M059J (cell line): Measurements from ENCODE around the gene ASAP2. TPM values are rescaled to one million over a fixed set of nuclear protein-coding genes. Genes with fewer than 3 reads are reported as not detected.

Experiments
- DNase-seq: peaks from one replicate; pipeline ENCODE4 v3.0.0-alpha.2; 2012; ENCODE audit warnings: low read depth
- total RNA-seq: library from RNA; depleted of rRNA; stranded (reverse); fragments of >200 nt; shearing (Covaris generic); gene quantifications from 2 replicates; pipeline ENCODE4 v1.2.3, GENCODE V29; 2014

Gene ASAP2
- total RNA-seq, 1 experiment from 2014 or later = 17.2 TPM

GRCh38 chr2:9274701-9275343 lies 68.2 kb downstream of the ASAP2 start:
- no peak for DNase-seq

GRCh38 chr2:9275399-9275798 lies 68.8 kb downstream of the ASAP2 start:
- no peak for DNase-seq

- no peak for DNase-seq
Observed at GRCh38 chr2:9276074-9276473, 69.5 kb downstream of the ASAP2 start.

GRCh38 chr2:9276901-9277451 lies 70.4 kb downstream of the ASAP2 start:
- DNase-seq = no peak

GRCh38 chr2:9278439-9278838 lies 71.8 kb downstream of the ASAP2 start:
- no peak for DNase-seq

GRCh38 chr2:9279426-9279825 lies 72.8 kb downstream of the ASAP2 start:
- no peak for DNase-seq

- DNase-seq = no peak
Observed at GRCh38 chr2:9280224-9280623, 73.6 kb downstream of the ASAP2 start.

- no peak for DNase-seq
Observed at GRCh38 chr2:9281145-9281544, 74.5 kb downstream of the ASAP2 start.

- DNase-seq = no peak
Observed at GRCh38 chr2:9282128-9283112, 75.8 kb downstream of the ASAP2 start.

- no peak for DNase-seq
Observed at GRCh38 chr2:9284521-9285297, 78.1 kb downstream of the ASAP2 start.

GRCh38 chr2:9285385-9285920 lies 78.8 kb downstream of the ASAP2 start:
- DNase-seq = peak; percentile 59

GRCh38 chr2:9285921-9286320 lies 79.3 kb downstream of the ASAP2 start:
- DNase-seq = no peak

GRCh38 chr2:9286554-9287399 lies 80.2 kb downstream of the ASAP2 start:
- DNase-seq = peak; percentile 50

GRCh38 chr2:9287400-9288045 lies 80.9 kb downstream of the ASAP2 start:
- peak; percentile 100 for DNase-seq

- DNase-seq = peak; percentile 94
Observed at GRCh38 chr2:9288233-9288632, 81.6 kb downstream of the ASAP2 start.

GRCh38 chr2:9288681-9289338 lies 82.2 kb downstream of the ASAP2 start:
- peak; percentile 58 for DNase-seq

GRCh38 chr2:9291331-9291730 lies 84.7 kb downstream of the ASAP2 start:
- DNase-seq = no peak

- no peak for DNase-seq
Observed at GRCh38 chr2:9291866-9292265, 85.3 kb downstream of the ASAP2 start.

- peak; percentile 17 for DNase-seq
Observed at GRCh38 chr2:9292426-9292825, 85.8 kb downstream of the ASAP2 start.

GRCh38 chr2:9294764-9295163 lies 88.2 kb downstream of the ASAP2 start:
- no peak for DNase-seq
